B cell (primary cell): ENCODE results near the gene SLC66A1.

Source experiments
- CTCF ChIP-seq: fragments of 200-600 bp; IDR thresholded peaks from one replicate; pipeline ENCODE4 v1.8.0; 2022; ENCODE audit warnings: antibody characterized with exemption, mild to moderate bottlenecking
- EZH2 ChIP-seq: IDR thresholded peaks from 2 replicates; pipeline ENCODE4 v1.6.1; 2012; ENCODE audit warnings: borderline replicate concordance, low read depth, mild to moderate bottlenecking, moderate library complexity, low read length; ENCODE audit not compliant: insufficient read depth, poor library complexity, severe bottlenecking

- TF ChIP-seq CTCF (no peak), EZH2 (no peak)
Measured at GRCh38 chr1:19313636-19313959, 1.5 kb downstream of the SLC66A1 start.
